ENCODE data around the gene CAPN11.
"Not testable (repeated sequence)": the region's sequence is repeated elsewhere in the genome, so short reads cannot be mapped to it uniquely, and the experiment has no call there.

Gene CAPN11

GRCh38 chr6:44179648-44180047, 21.0 kb downstream of the CAPN11 start:
- DNase-seq = no peak

DNA sequence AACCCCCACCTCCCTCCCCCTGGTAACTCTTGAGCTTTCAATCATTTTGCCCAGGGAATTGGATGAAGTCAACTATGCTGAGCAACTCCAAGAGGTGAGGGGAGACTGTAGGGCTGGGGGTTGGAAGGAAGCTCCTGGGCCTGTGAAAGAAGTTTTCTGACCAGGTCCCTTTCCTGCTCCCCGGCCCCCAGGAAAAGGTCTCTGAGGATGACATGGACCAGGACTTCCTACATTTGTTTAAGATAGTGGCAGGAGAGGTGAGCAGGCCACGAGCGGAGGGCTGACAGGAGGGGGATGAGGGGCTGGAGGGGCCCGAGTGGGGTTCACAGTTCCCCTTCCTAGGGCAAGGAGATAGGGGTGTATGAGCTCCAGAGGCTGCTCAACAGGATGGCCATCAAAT, 21.8 kb downstream of the CAPN11 start:
- DNase-seq = no peak

- DNase-seq = no peak
These were observed 22.3 kb downstream of the CAPN11 start for GRCh38 chr6:44180886-44181285.

GRCh38 chr6:44181784-44182183, 23.2 kb downstream of the CAPN11 start:
- not testable (repeated sequence) for DNase-seq

- no peak for DNase-seq
These were observed 24.3 kb downstream of the CAPN11 start for GRCh38 chr6:44182911-44183390.

DNA sequence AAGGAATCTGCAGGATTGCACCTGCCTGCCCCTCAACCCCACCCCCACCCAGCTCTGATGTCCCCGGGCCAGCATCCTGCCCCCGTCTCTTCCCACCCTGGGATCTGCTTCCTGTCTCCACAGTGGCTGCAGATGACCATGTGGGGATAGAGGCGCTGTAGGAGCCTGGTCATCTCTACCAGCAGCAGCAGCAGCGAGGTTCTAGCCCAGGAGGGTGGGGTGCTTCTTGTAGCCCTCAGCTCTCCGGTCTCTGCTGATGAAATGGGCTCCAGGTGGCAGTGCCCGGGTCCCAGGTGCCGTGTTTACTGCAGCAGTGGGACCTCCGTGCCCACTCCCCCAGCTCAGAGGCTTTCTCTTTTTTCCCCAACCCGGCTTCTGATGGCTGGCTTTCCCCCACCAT, 25.2 kb downstream of the CAPN11 start:
- DNase-seq = no peak

DNA sequence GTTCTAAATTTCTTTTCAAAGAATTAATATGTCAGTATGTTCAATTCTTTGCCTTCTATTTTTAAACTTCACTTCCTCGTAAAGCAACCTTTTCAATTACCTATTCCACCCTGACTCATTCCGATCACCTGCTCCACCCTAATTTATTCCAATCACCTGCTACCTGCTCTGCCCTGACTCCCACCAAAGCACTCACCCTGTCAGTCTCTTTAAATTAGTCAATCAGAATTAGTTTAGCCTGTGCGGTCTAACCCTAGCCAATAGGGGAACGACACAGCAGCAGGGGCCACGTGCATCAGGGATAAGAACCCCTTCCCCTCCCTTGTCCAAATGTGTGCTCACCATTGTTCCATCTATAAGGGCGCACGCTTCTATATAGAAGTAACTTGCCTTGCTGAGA, 26.7 kb downstream of the CAPN11 start:
- DNase-seq = not testable (repeated sequence)

- DNase-seq = no peak
These were observed 27.5 kb downstream of the CAPN11 start for GRCh38 chr6:44185953-44186634.

GRCh38 chr6:44186635-44187025, 28.0 kb downstream of the CAPN11 start:
- no peak for DNase-seq

DNA sequence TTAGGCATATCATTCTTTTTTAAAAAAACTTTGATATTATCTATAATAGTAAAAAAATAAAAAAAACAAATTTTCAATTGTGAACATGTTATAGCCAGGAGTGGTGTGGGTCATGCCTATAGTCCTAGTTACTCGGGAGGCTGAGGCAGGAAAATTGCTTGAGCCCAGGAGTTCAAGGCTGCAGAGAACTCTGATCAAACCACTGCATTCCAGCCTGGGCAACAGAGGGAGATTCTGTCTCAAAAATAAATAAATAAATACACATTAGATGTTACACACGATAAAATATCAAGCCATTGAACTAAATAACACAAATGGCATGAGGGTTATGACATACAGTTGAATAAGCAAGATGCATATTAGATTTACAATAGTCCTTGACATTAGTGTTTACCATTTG, 30.2 kb downstream of the CAPN11 start:
- DNase-seq = no peak

GRCh38 chr6:44189257-44189656, 30.6 kb downstream of the CAPN11 start:
- DNase-seq = no peak

- DNase-seq = no peak
These were observed 32.1 kb downstream of the CAPN11 start for GRCh38 chr6:44190715-44191114.

- no peak for DNase-seq
These were observed 33.9 kb downstream of the CAPN11 start for GRCh38 chr6:44192428-44193041.

DNA sequence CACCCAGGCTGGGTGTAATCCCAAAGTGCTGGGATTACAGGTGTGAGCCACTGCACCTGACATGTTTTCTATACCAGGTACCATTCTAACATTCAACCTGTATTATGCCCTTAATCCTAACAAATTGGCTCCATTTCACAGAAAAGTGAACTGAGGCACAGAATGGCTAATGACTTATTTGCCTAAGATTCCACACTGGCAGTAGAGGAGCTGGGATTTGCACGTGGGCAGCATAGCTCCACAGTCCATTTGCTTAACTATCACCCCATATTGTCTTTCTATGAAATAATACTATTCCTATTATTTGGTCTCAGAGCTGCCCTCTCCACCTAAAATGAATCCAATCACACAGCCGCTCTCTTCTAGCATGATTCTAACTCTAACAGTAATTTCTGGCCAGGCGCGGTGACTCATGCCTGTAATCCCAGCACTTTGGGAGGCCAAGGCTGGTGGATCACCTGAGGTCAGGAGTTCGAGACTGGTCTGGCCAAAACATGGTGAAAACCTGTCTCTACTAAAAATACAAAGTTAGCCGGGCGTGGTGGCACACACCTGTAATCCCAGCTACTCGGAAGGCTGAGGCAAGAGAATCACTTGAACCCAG, 34.8 kb downstream of the CAPN11 start:
- no peak for DNase-seq

- DNase-seq = no peak
These were observed 35.7 kb downstream of the CAPN11 start for GRCh38 chr6:44194326-44194725.

DNA sequence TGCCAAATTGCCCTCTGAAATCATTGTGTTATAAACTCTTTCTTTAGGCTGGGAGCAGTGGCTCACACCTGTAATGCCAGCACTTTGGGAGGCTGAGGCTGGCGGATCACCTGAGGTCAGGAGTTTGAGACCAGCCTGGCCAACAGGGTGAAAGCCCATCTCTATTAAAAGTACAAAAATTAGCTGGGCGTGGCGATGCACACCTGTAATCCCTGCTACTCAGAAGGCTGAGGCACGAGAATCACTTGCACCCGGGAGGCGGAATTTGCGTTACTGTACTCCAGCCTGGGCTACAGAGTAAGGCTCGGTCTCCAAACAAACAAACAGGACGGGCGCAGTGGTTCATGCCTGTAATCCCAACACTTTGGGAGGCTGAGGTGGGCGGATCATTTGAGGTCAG, 37.7 kb downstream of the CAPN11 start:
- DNase-seq = not testable (repeated sequence)

DNA sequence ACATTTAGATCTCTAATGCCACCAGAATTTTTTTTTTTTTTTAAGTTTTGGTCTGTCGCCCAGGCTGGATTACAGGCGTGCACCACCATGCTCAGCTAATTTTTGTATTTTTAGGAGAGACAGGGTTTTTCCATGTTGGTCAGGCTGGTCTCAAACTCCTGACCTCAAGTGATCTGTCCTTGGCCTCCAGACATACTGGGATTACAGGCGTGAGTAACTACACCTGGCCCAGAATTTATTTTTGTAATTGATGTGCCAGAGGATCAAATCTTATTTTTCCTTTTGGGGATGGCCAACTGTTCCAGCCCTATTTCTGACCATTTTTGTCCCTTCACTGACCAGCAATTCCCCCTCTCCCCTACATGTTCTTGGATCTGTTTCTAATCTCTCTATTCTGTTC, 40.1 kb downstream of the CAPN11 start:
- DNase-seq = no peak

GRCh38 chr6:44199883-44200282, 41.3 kb downstream of the CAPN11 start:
- no peak for DNase-seq

- DNase-seq = no peak
These were observed 42.6 kb downstream of the CAPN11 start for GRCh38 chr6:44201200-44201599.

DNA sequence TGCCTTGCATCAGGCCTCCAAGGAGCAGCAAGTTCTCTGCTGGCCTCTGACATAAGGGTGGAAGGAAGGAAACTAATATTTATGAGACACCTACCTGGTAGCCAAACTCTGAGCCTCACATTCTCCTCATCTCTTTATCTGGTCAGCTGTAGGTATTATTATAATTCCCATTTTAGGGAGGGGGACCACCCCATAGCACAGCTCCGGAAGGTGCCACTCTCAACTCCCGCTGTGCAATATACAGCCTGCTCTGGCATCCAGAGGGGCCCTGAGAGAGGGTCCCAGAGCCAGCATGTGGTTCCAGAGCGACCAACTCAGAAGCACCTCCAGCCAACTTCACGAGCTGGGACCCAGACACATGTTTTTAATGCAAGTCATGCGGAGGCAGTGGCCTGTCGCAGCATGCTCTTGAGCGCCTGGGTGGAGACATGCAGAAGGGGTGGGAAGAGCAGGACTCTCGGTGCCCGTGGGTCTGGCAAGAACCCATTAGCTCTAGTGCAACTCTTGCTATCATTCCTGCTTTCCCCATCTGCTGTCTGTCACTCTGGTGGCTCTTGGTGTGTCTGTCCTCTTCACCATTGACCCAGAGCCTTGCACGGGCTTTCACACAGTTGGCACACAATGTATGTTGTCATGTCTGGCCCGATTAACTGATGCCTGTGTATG, 43.2 kb downstream of the CAPN11 start:
- DNase-seq = no peak

GRCh38 chr6:44202332-44202971, 43.8 kb downstream of the CAPN11 start:
- DNase-seq = no peak

Data from amygdala (tissue), 56 donors.